K562 (cell line): Measurements from ENCODE around the gene PLEKHG1. TPM values are rescaled to one million over a fixed set of nuclear protein-coding genes. Genes with fewer than 3 reads are reported as not detected.

Source experiments
- ATAC-seq: fragments of 200-7000 bp; cut with Tn5 transposase; 3 replicates; pipeline ENCODE4 v1.9.1; 2020; ENCODE audit warnings: moderate library complexity
- BruUV-seq: library from RNA; stranded (reverse); fragments of 400-500 nt; replicated peaks from 2 replicates; lab custom pipeline; 2021; lab: Mats Ljungman, UMichigan
- CTCF ChIA-PET: fragments of 300-600 bp; formaldehyde crosslinking; extraction: SDS; loops from one replicate; lab custom pipeline; 2021; ENCODE audit warnings: low intra/inter-chr PET ratio; lab: Yijun Ruan, JAX
- POLR2A ChIA-PET: fragments of 300-600, 350-650 bp; sonication (Branson Sonifier 250); formaldehyde crosslinking; extraction: SDS; loops from one replicate; lab custom pipeline; 2021; ENCODE audit warnings: antibody characterized with exemption, inconsistent platforms; lab: Yijun Ruan, JAX
- DNase-seq, 4 experiments: peaks; one replicate each; pipeline versions ENCODE4 v3.0.0 to v3.0.0-alpha.2; 2011 to 2018; ENCODE audit warnings: low spot score in 3 of 4, mixed read lengths in 3 of 4; ENCODE audit errors: extremely low read depth in 1 of 4
- FAIRE-seq: peaks from 2 replicates; lab custom pipeline; 2011; peaks lifted over from hg19 to GRCh38; lab: Jason Lieb, UNC
- H2AFZ ChIP-seq: 2 replicates; pipeline ENCODE4 v1.6.0; 2011; ENCODE audit warnings: low read depth, low read length, control low read depth, inconsistent platforms
- H3K27ac ChIP-seq: fragments of 200-600 bp; 3 replicates; pipeline ENCODE4 v1.8.0; 2011; ENCODE audit warnings: low read depth, mild to moderate bottlenecking, control low read depth, inconsistent platforms, low read length, moderate library complexity, mixed read lengths; ENCODE audit errors: extremely low read depth
- H3K27me3 ChIP-seq, 2 experiments: fragments of 300-600 bp in 1 of 2; 2 replicates in 1 of 2; 3 replicates in 1 of 2; pipeline versions ENCODE4 v1.6.0 to v1.8.0; 2011; ENCODE audit warnings: inconsistent platforms in 2 of 2, low read length in 2 of 2, mild to moderate bottlenecking in 1 of 2, mixed read lengths in 1 of 2, moderate library complexity in 1 of 2; ENCODE audit not compliant: control insufficient read depth in 2 of 2, insufficient read depth in 2 of 2
- H3K36me3 ChIP-seq: fragments of 300-600 bp; 3 replicates; pipeline ENCODE4 v1.8.0; 2011; ENCODE audit warnings: mild to moderate bottlenecking, low read length, inconsistent platforms; ENCODE audit not compliant: control insufficient read depth, insufficient read depth
- H3K4me1 ChIP-seq, 2 experiments: fragments of 200-600 bp in 1 of 2; replicated peaks in 1 of 2; 2 replicates in 1 of 2; 3 replicates in 1 of 2; pipeline versions ENCODE4 v1.5.1 to v1.8.0; 2011; ENCODE audit warnings: inconsistent platforms in 2 of 2, low read length in 2 of 2, mild to moderate bottlenecking in 1 of 2, mixed read lengths in 1 of 2, moderate library complexity in 1 of 2; ENCODE audit not compliant: control insufficient read depth in 2 of 2, insufficient read depth in 2 of 2
- H3K4me2 ChIP-seq: 2 replicates; pipeline ENCODE4 v1.6.1; 2011; ENCODE audit warnings: low read length, control low read depth, inconsistent platforms, mixed read lengths; ENCODE audit not compliant: insufficient read depth
- H3K4me3 ChIP-seq: fragments of 200-600 bp; sonication (generic), shearing (Covaris generic); 2 replicates; pipeline ENCODE4 v1.5.1; 2016; ENCODE audit warnings: control low read depth, inconsistent platforms
- H3K79me2 ChIP-seq: fragments of 200-600 bp; 3 replicates; pipeline ENCODE4 v1.8.0; 2011; ENCODE audit warnings: low read length, inconsistent platforms; ENCODE audit not compliant: control insufficient read depth, insufficient read depth
- H3K9ac ChIP-seq, 2 experiments: 2 replicates each; pipeline versions ENCODE4 v1.6.0 to v1.6.1; 2011; ENCODE audit warnings: low read depth in 2 of 2, low read length in 2 of 2, control low read depth in 1 of 2, inconsistent platforms in 1 of 2, mild to moderate bottlenecking in 1 of 2, mixed read lengths in 1 of 2; ENCODE audit not compliant: insufficient read depth in 1 of 2
- H3K9me1 ChIP-seq: one replicate; pipeline ENCODE4 v1.6.0; 2011; ENCODE audit warnings: inconsistent platforms, mild to moderate bottlenecking, low read length, moderate library complexity; ENCODE audit not compliant: control insufficient read depth, insufficient read depth
- H3K9me3 ChIP-seq: replicated peaks from 2 replicates; pipeline ENCODE4 v1.5.1; 2011; ENCODE audit warnings: low read depth, low read length, inconsistent platforms; ENCODE audit not compliant: control insufficient read depth, insufficient read depth
- H4K20me1 ChIP-seq: replicated peaks from 2 replicates; pipeline ENCODE4 v1.6.1; 2011; ENCODE audit warnings: low read length, inconsistent platforms, mixed read lengths; ENCODE audit not compliant: control insufficient read depth, insufficient read depth
- COPS2 ChIP-seq: fragments of 450-650 bp; conservative IDR thresholded peaks from 2 replicates; pipeline ENCODE4 v1.6.1; 2016; ENCODE audit warnings: mild to moderate bottlenecking, moderate library complexity
- CXXC5 ChIP-seq: fragments of 250-450 bp; sonication (Bioruptor Pico); IDR thresholded peaks from 2 replicates; pipeline ENCODE4 v1.8.0; 2022; ENCODE audit warnings: inconsistent platforms, mild to moderate bottlenecking, moderate library complexity
- FOSL1 ChIP-seq: fragments of 200-800 bp; sonication (Bioruptor generic); conservative IDR thresholded peaks from 2 replicates; pipeline ENCODE4 v1.6.1; 2016; ENCODE audit warnings: missing genetic modification characterization, missing compliant biosample characterization
- NR3C1 ChIP-seq: sonication (generic); formaldehyde crosslinking; IDR thresholded peaks from 2 replicates; pipeline ENCODE4 v1.8.1; 2022; ENCODE audit warnings: missing genetic modification reagents
- POLR3G ChIP-seq: IDR thresholded peaks from 2 replicates; pipeline ENCODE4 v1.6.1; 2011; ENCODE audit not compliant: insufficient read length, insufficient replicate concordance; ENCODE audit errors: extremely low read depth
- ZC3H8 ChIP-seq: fragments of 450-650 bp; IDR thresholded peaks from 2 replicates; pipeline ENCODE4 v1.6.1; 2017
- ZNF124 ChIP-seq: sonication (generic); formaldehyde crosslinking; IDR thresholded peaks from 2 replicates; pipeline ENCODE4 v1.8.1; 2022; ENCODE audit warnings: missing genetic modification reagents
- ZNF79 ChIP-seq: fragments of 250-450 bp; sonication (Bioruptor Pico); IDR thresholded peaks from 2 replicates; pipeline ENCODE4 v1.4.0; 2020; ENCODE audit warnings: low read depth, mild to moderate bottlenecking, moderate library complexity
- WGBS: fragments of 100-300 bp; shearing (Covaris generic); methylation state at CpG from one replicate; pipeline ENCODE4 v1.1.6; 2016; ENCODE audit warnings: low coverage, mixed read lengths; ENCODE audit not compliant: insufficient coverage; ENCODE audit errors: missing lambda C conversion rate; 5-methylcytosine and 5-hydroxymethylcytosine counted together
- in situ Hi-C: fragments of 300-500 bp; cut with MboI; formaldehyde crosslinking; loops from 4 replicates; pipeline ENCODE4 v1.15.0; 2018; ENCODE audit warnings: inconsistent platforms, mixed read lengths
- intact Hi-C: fragments of 100-400 bp; cut with micrococcal nuclease; formaldehyde crosslinking; loops from 2 replicates; pipeline ENCODE4 v1.14.2; 2022
- polyA plus RNA-seq, 8 experiments: library from polyadenylated mRNA; depleted of rRNA in 4 of 8; stranded (reverse) in 5 of 8; unstranded in 3 of 8; fragments of >200 nt; fragmentation: Nextera tagmentation in 2 of 8; fragmentation: Illumina TruSeq in 1 of 8; extraction: Ambion mirVana in 2 of 8; extraction: Trizol in 1 of 8; gene quantifications; 2 replicates each; pipeline versions ENCODE4 v1.2.1 to v1.2.3, GENCODE V29; 2011 to 2014; ENCODE audit warnings: inconsistent platforms in 1 of 8, missing spikeins in 1 of 8
- total RNA-seq, 7 experiments: library from RNA; depleted of rRNA in 6 of 7; stranded (reverse); fragments of >200 nt in 6 of 7; fragmentation: Illumina TruSeq in 2 of 7; extraction: Trizol in 2 of 7; gene quantifications; 2 replicates each; pipeline versions ENCODE4 v1.2.1 to v1.2.3, GENCODE V29; 2011 to 2021; ENCODE audit warnings: low replicate concordance in 1 of 7
- TF ChIP-seq, protein P1 (sequence below): fragments of 450-650 bp; IDR thresholded peaks from 2 replicates; pipeline ENCODE4 v1.6.1; 2016; ENCODE audit warnings: mild to moderate bottlenecking
- TF ChIP-seq, protein P2 (sequence below): sonication (generic); formaldehyde crosslinking; IDR thresholded peaks from 2 replicates; pipeline ENCODE4 v1.8.1; 2023; ENCODE audit warnings: mild to moderate bottlenecking, missing genetic modification reagents
- TF ChIP-seq, protein P3 (sequence below): fragments of 250-450 bp; sonication (Bioruptor Pico); IDR thresholded peaks from 2 replicates; pipeline ENCODE4 v1.4.0; 2020; ENCODE audit warnings: mild to moderate bottlenecking, moderate library complexity
- TF ChIP-seq, protein P4 (sequence below): sonication (generic); formaldehyde crosslinking; IDR thresholded peaks from 2 replicates; pipeline ENCODE4 v1.8.0; 2022; ENCODE audit warnings: mild to moderate bottlenecking, low read depth, missing genetic modification reagents

PLEKHG1 gene
- total and polyA plus RNA-seq, 9 of the 15 experiments (the other 6 are each of a cell fraction or from before 2014, with no cell fraction given): 0.03 to 0.16 (median 0.03) TPM; not detected in 6

DNA sequence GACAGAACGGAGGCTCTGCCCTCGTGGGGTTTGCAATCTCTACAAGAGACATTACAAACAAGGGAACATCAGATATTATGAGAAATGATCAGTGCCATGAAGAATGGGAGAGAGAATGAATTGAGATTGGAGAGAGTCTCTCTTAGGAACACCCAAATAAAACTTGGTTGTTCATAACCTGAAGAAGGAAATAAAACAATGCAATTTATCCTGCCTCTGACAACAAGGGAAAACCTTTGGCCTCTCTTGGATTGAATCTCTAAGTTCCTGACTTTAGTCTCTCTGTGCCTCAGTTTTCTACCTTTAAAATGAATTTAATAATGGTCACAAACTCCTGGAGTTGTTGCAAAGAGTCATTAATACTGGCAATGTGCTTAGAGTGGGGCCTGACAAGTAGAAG lies 21.1 kb downstream of the PLEKHG1 start:
- CTCF ChIA-PET: no interaction called here
- no peak overlapping the region for H3K4me2 ChIP-seq
- 0% methylated on average over 2 of the region's 2 CpGs for WGBS
- no peaks in the 10 kb centered on the region for H3K36me3 ChIP-seq
- ATAC-seq (no peak), FAIRE-seq (no peak), DNase-seq (no peak)
- H2AFZ ChIP-seq: no peak overlapping the region
- H3K4me1 ChIP-seq: no peaks in the 10 kb centered on the region
- TF ChIP-seq COPS2 (no peak), FOSL1 (tag) (no peak), NR3C1 (CRISPR knock-in tag) (no peak), POLR3G (no peak), ZNF124 (CRISPR knock-in tag) (no peak), CXXC5 (no peak), ZC3H8 (no peak), ZNF79 (no peak)
- TF ChIP-seq, protein P1, sequence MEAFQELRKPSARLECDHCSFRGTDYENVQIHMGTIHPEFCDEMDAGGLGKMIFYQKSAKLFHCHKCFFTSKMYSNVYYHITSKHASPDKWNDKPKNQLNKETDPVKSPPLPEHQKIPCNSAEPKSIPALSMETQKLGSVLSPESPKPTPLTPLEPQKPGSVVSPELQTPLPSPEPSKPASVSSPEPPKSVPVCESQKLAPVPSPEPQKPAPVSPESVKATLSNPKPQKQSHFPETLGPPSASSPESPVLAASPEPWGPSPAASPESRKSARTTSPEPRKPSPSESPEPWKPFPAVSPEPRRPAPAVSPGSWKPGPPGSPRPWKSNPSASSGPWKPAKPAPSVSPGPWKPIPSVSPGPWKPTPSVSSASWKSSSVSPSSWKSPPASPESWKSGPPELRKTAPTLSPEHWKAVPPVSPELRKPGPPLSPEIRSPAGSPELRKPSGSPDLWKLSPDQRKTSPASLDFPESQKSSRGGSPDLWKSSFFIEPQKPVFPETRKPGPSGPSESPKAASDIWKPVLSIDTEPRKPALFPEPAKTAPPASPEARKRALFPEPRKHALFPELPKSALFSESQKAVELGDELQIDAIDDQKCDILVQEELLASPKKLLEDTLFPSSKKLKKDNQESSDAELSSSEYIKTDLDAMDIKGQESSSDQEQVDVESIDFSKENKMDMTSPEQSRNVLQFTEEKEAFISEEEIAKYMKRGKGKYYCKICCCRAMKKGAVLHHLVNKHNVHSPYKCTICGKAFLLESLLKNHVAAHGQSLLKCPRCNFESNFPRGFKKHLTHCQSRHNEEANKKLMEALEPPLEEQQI: no peak
- TF ChIP-seq, protein P2, sequence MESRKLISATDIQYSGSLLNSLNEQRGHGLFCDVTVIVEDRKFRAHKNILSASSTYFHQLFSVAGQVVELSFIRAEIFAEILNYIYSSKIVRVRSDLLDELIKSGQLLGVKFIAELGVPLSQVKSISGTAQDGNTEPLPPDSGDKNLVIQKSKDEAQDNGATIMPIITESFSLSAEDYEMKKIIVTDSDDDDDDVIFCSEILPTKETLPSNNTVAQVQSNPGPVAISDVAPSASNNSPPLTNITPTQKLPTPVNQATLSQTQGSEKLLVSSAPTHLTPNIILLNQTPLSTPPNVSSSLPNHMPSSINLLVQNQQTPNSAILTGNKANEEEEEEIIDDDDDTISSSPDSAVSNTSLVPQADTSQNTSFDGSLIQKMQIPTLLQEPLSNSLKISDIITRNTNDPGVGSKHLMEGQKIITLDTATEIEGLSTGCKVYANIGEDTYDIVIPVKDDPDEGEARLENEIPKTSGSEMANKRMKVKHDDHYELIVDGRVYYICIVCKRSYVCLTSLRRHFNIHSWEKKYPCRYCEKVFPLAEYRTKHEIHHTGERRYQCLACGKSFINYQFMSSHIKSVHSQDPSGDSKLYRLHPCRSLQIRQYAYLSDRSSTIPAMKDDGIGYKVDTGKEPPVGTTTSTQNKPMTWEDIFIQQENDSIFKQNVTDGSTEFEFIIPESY (CRISPR knock-in tag): no peak
- TF ChIP-seq, protein P3, sequence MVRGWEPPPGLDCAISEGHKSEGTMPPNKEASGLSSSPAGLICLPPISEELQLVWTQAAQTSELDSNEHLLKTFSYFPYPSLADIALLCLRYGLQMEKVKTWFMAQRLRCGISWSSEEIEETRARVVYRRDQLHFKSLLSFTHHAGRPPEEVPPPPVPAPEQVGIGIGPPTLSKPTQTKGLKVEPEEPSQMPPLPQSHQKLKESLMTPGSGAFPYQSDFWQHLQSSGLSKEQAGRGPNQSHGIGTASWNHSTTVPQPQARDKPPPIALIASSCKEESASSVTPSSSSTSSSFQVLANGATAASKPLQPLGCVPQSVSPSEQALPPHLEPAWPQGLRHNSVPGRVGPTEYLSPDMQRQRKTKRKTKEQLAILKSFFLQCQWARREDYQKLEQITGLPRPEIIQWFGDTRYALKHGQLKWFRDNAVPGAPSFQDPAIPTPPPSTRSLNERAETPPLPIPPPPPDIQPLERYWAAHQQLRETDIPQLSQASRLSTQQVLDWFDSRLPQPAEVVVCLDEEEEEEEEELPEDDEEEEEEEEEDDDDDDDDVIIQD (CRISPR knock-in tag): no peak
- TF ChIP-seq, protein P4, sequence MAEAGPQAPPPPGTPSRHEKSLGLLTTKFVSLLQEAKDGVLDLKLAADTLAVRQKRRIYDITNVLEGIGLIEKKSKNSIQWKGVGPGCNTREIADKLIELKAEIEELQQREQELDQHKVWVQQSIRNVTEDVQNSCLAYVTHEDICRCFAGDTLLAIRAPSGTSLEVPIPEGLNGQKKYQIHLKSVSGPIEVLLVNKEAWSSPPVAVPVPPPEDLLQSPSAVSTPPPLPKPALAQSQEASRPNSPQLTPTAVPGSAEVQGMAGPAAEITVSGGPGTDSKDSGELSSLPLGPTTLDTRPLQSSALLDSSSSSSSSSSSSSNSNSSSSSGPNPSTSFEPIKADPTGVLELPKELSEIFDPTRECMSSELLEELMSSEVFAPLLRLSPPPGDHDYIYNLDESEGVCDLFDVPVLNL (CRISPR knock-in tag): no peak
- H3K79me2 ChIP-seq: no peaks in the 10 kb centered on the region
- no peaks in the 10 kb centered on the region for H4K20me1 ChIP-seq
- intact Hi-C loops (no loop called here), in situ Hi-C loops (no loop called here)
- H3K27ac ChIP-seq: no peak overlapping the region
- POLR2A ChIA-PET: no interaction called here
- H3K9me3 ChIP-seq: no peaks in the 10 kb centered on the region
- no peak overlapping the region for H3K9ac ChIP-seq
- no peaks in the 10 kb centered on the region for H3K9me1 ChIP-seq
- peaks cover 14 to 16% of the 10 kb centered on the region in 2 experiments for H3K27me3 ChIP-seq
- no peak overlapping the region for H3K4me3 ChIP-seq
- BruUV-seq: no TSS peak
